Ramos (cell line): ENCODE results near the gene CRYGN.

Experiments
- in situ Hi-C: fragments of 300-500 bp; cut with MboI; formaldehyde crosslinking; loops from one replicate; pipeline ENCODE4 v1.14.3; 2022; ENCODE audit warnings: low sequenced_read_pairs; ENCODE audit not compliant: unreplicated experiment

The CRYGN gene

GRCh38 chr7:151382079-151382885, 57.7 kb downstream of the CRYGN start:
- in situ Hi-C loops: no loop called here

- in situ Hi-C loops: no loop called here
Observed at GRCh38 chr7:151381348-151382078, 58.4 kb downstream of the CRYGN start.

- in situ Hi-C loops: no loop called here
Observed at GRCh38 chr7:151381098-151381347, 58.9 kb downstream of the CRYGN start.

- in situ Hi-C loops: no loop called here
Observed at GRCh38 chr7:151380199-151381097, 59.5 kb downstream of the CRYGN start.

GRCh38 chr7:151379534-151380198, 60.3 kb downstream of the CRYGN start:
- in situ Hi-C loops: loop anchor here (10.0 kb wide), 1 partner anchor 385 kb away; no protein-coding TSS in a partner anchor

- in situ Hi-C loops: loop anchor here (10.0 kb wide), 1 partner anchor 386 kb away; no protein-coding TSS in a partner anchor
Observed at GRCh38 chr7:151379193-151379520, 60.8 kb downstream of the CRYGN start.
